ENCODE measurements around the gene ADGRL1. TPM values are rescaled to one million over a fixed set of nuclear protein-coding genes. Genes with fewer than 3 reads are reported as not detected.
"Not testable (repeated sequence)": the region's sequence is repeated elsewhere in the genome, so short reads cannot be mapped to it uniquely, and the experiment has no call there.

The ADGRL1 gene
- total RNA-seq, 1 donor from 2014 or later: 12.4 TPM

GRCh38 chr19:14147797-14148605 is 58.0 kb downstream of the ADGRL1 start:
- Mint-ChIP-seq H3K9me3 (no peaks in the 10 kb centered on the region), H3K27me3 (ENCODE audit: insufficient read depth) (no peaks in the 10 kb centered on the region)
- intact Hi-C loops (cut with micrococcal nuclease): no loop called here

GRCh38 chr19:14146789-14147216 is 59.2 kb downstream of the ADGRL1 start:
- no peak for DNase-seq (ENCODE audit: low spot score)
- no peaks in the 10 kb centered on the region for H3K27me3 Mint-ChIP-seq (ENCODE audit: insufficient read depth)
- H3K4me1 Mint-ChIP-seq (ENCODE audit: low read depth): peaks cover 29% of the 10 kb centered on the region
- H3K36me3 Mint-ChIP-seq (ENCODE audit: low read depth): peaks cover 4% of the 10 kb centered on the region
- H3K27ac Mint-ChIP-seq: no peak overlapping the region
- no peaks in the 10 kb centered on the region for H3K9me3 Mint-ChIP-seq
- H3K4me3 Mint-ChIP-seq: no peak overlapping the region
- intact Hi-C loops (cut with micrococcal nuclease): no loop called here

More at GRCh38 chr19:14147797-14148605, 58.0 kb downstream of the ADGRL1 start:
- Mint-ChIP-seq H3K4me3 (peak overlapping the region; percentile 7), H3K36me3 (ENCODE audit: low read depth) (peaks cover 7% of the 10 kb centered on the region), H3K4me1 (ENCODE audit: low read depth) (peaks cover 29% of the 10 kb centered on the region), H3K27ac (peak overlapping the region; percentile 97)
- DNase-seq (ENCODE audit: low spot score): peak; percentile 22

- H3K27ac Mint-ChIP-seq; H3K4me3 Mint-ChIP-seq; H3K9me3 Mint-ChIP-seq; H3K36me3 Mint-ChIP-seq (ENCODE audit: low read depth); intact Hi-C loops (cut with micrococcal nuclease); H3K27me3 Mint-ChIP-seq (ENCODE audit: insufficient read depth); DNase-seq (ENCODE audit: low spot score): not testable (repeated sequence)
- peaks cover 29% of the 10 kb centered on the region for H3K4me1 Mint-ChIP-seq (ENCODE audit: low read depth)
These were observed 59.8 kb downstream of the ADGRL1 start for GRCh38 chr19:14146169-14146568.

GRCh38 chr19:14145381-14145780 is 60.6 kb downstream of the ADGRL1 start:
- Mint-ChIP-seq H3K27me3 (ENCODE audit: insufficient read depth) (no peaks in the 10 kb centered on the region), H3K4me3 (no peak overlapping the region)

GRCh38 chr19:14142262-14143190 is 63.4 kb downstream of the ADGRL1 start:
- Mint-ChIP-seq H3K27ac (no peak overlapping the region), H3K36me3 (ENCODE audit: low read depth) (peaks cover 6% of the 10 kb centered on the region), H3K9me3 (no peaks in the 10 kb centered on the region), H3K4me1 (ENCODE audit: low read depth) (peaks cover 28% of the 10 kb centered on the region), H3K4me3 (no peak overlapping the region), H3K27me3 (ENCODE audit: insufficient read depth) (no peaks in the 10 kb centered on the region)
- intact Hi-C loops (cut with micrococcal nuclease): no loop called here
- no peak for DNase-seq (ENCODE audit: low spot score)

More at GRCh38 chr19:14145381-14145780, 60.6 kb downstream of the ADGRL1 start:
- no peak overlapping the region for H3K27ac Mint-ChIP-seq
- peaks cover 29% of the 10 kb centered on the region for H3K4me1 Mint-ChIP-seq (ENCODE audit: low read depth)
- peaks cover 2% of the 10 kb centered on the region for H3K36me3 Mint-ChIP-seq (ENCODE audit: low read depth)
- intact Hi-C loops (cut with micrococcal nuclease): no loop called here
- H3K9me3 Mint-ChIP-seq: no peaks in the 10 kb centered on the region
- DNase-seq (ENCODE audit: low spot score): no peak

- H3K4me3 Mint-ChIP-seq: no peak overlapping the region
- H3K36me3 Mint-ChIP-seq (ENCODE audit: low read depth): peaks cover 6% of the 10 kb centered on the region
- H3K9me3 Mint-ChIP-seq: no peaks in the 10 kb centered on the region
- peaks cover 23% of the 10 kb centered on the region for H3K4me1 Mint-ChIP-seq (ENCODE audit: low read depth)
- intact Hi-C loops (cut with micrococcal nuclease): no loop called here
- no peaks in the 10 kb centered on the region for H3K27me3 Mint-ChIP-seq (ENCODE audit: insufficient read depth)
- no peak overlapping the region for H3K27ac Mint-ChIP-seq
- DNase-seq (ENCODE audit: low spot score): no peak
These were observed 64.9 kb downstream of the ADGRL1 start for GRCh38 chr19:14141041-14141440.

GRCh38 chr19:14139944-14140343 is 66.0 kb downstream of the ADGRL1 start:
- H3K4me1 Mint-ChIP-seq (ENCODE audit: low read depth): peaks cover 22% of the 10 kb centered on the region
- H3K36me3 Mint-ChIP-seq (ENCODE audit: low read depth): peaks cover 10% of the 10 kb centered on the region
- peak overlapping the region; percentile 21 for H3K4me3 Mint-ChIP-seq
- H3K9me3 Mint-ChIP-seq: no peaks in the 10 kb centered on the region
- no peaks in the 10 kb centered on the region for H3K27me3 Mint-ChIP-seq (ENCODE audit: insufficient read depth)
- intact Hi-C loops (cut with micrococcal nuclease): loop anchor here (5.0 kb wide), 1 partner anchor 337 kb away; the partner anchor contains the start of gene PTGER1
- DNase-seq (ENCODE audit: low spot score): no peak
- H3K27ac Mint-ChIP-seq: peak overlapping the region; percentile 53

- peaks cover 17% of the 10 kb centered on the region for H3K36me3 Mint-ChIP-seq (ENCODE audit: low read depth)
- peaks cover 31% of the 10 kb centered on the region for H3K4me1 Mint-ChIP-seq (ENCODE audit: low read depth)
- no peaks in the 10 kb centered on the region for H3K27me3 Mint-ChIP-seq (ENCODE audit: insufficient read depth)
- peak overlapping the region; percentile 50 for H3K4me3 Mint-ChIP-seq
- intact Hi-C loops (cut with micrococcal nuclease): loop anchor here (5.0 kb wide), 1 partner anchor 339 kb away; the partner anchor contains the start of gene PTGER1
- no peaks in the 10 kb centered on the region for H3K9me3 Mint-ChIP-seq
- H3K27ac Mint-ChIP-seq: peak overlapping the region; percentile 64
- no peak for DNase-seq (ENCODE audit: low spot score)
These were observed 67.2 kb downstream of the ADGRL1 start for GRCh38 chr19:14138576-14139265.

GRCh38 chr19:14136509-14137281 is 69.3 kb downstream of the ADGRL1 start, which contains the start of gene ASF1B:
Gene ASF1B, minus strand, starts transcription at chr19:14136589. Its CDS starts 133 bp downstream, at chr19:14136456.
- H3K36me3 Mint-ChIP-seq (ENCODE audit: low read depth): peaks cover 17% of the 10 kb centered on the region
- no peaks in the 10 kb centered on the region for H3K9me3 Mint-ChIP-seq
- peak; percentile 98 for DNase-seq (ENCODE audit: low spot score)
- no peaks in the 10 kb centered on the region for H3K27me3 Mint-ChIP-seq (ENCODE audit: insufficient read depth)
- peak within 1 kb of the TSS; percentile 83 for H3K4me3 Mint-ChIP-seq
- intact Hi-C loops (cut with micrococcal nuclease): loop anchor here (1.0 to 5.0 kb wide), 16 partner anchors 13 to 382 kb away; partner anchors contain the start of genes ADGRL1, DCAF15, DDX39A and DNAJB1
- H3K4me1 Mint-ChIP-seq (ENCODE audit: low read depth): peaks cover 31% of the 10 kb centered on the region
- peak within 1 kb of the TSS; percentile 92 for H3K27ac Mint-ChIP-seq

- DNase-seq (ENCODE audit: low spot score): no peak
- peaks cover 31% of the 10 kb centered on the region for H3K4me1 Mint-ChIP-seq (ENCODE audit: low read depth)
- H3K9me3 Mint-ChIP-seq: no peaks in the 10 kb centered on the region
- peak overlapping the region; percentile 83 for H3K4me3 Mint-ChIP-seq
- H3K36me3 Mint-ChIP-seq (ENCODE audit: low read depth): peaks cover 18% of the 10 kb centered on the region
- H3K27me3 Mint-ChIP-seq (ENCODE audit: insufficient read depth): no peaks in the 10 kb centered on the region
- intact Hi-C loops (cut with micrococcal nuclease): loop anchor here (1.0 to 5.0 kb wide), 7 partner anchors 18 to 341 kb away; partner anchors contain the start of genes ADGRL1, MISP3 and PTGER1
- H3K27ac Mint-ChIP-seq: peak overlapping the region; percentile 85
These were observed 69.9 kb downstream of the ADGRL1 start for GRCh38 chr19:14135985-14136508.

GRCh38 chr19:14135355-14135754 is 70.6 kb downstream of the ADGRL1 start:
- peak overlapping the region; percentile 83 for H3K4me3 Mint-ChIP-seq
- intact Hi-C loops (cut with micrococcal nuclease): loop anchor here (5.0 kb wide), 1 partner anchor 342 kb away; the partner anchor contains the start of gene PTGER1

More at GRCh38 chr19:14135355-14135754, 70.6 kb downstream of the ADGRL1 start:
- DNase-seq (ENCODE audit: low spot score): no peak
- Mint-ChIP-seq H3K9me3 (no peaks in the 10 kb centered on the region), H3K4me1 (ENCODE audit: low read depth) (peaks cover 31% of the 10 kb centered on the region), H3K27ac (peak overlapping the region; percentile 85), H3K27me3 (ENCODE audit: insufficient read depth) (no peaks in the 10 kb centered on the region), H3K36me3 (ENCODE audit: low read depth) (peaks cover 18% of the 10 kb centered on the region)

Data from activated T-helper 1 cell treated with anti-CD3 and anti-CD28 coated beads, Interleukin-12 subunit alpha, Interleukin-12 subunit beta, Interleukin-2, Interleukin-4 antibody, amounts not matched to agents 30 ng/mL and 10 ng/mL and 1 ng/mL, durations not matched to agents 14 hours and 24 hours and 36 hours (primary cell).